ENCODE measurements around the gene ADCY7.

The ADCY7 gene

DNA sequence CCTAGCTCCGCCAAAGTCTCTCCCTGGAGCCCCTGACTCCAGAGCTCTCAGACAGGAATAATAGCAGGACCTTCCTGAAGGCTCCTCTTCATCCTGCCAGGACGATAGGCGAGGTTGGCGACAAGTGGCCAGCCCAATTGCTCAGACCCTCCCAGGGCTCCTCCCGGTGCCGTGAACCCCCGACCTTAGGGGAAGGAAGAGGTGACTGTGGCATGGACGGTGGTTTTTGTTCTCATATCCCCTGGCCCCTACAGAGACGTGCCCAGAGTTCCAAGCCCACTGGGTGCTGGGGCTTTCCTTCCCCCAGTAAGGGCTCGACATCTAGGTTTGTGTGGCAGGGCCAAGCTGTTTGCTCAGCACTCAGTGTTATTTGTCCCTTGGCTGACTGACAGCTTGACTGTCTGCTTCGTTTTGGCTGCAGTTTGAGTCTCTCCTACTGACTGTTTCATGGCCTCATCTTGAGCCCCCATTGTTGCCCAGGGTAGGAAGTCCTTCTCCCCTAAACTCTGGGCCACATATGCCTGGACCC lies 4.6 kb upstream of the ADCY7 start:
- H3K4me3 ChIP-seq (ENCODE audit: low read length): no peak overlapping the region
- TF ChIP-seq CTCF (IDR thresholded peaks at IDR 0.05; ENCODE audit: insufficient read depth, low read depth, low read length, missing control alignments): no peak

GRCh38 chr16:50263060-50263909 lies 3.1 kb upstream of the ADCY7 start:
- H3K4me3 ChIP-seq (ENCODE audit: low read length): no peak overlapping the region
- DNase-seq (ENCODE audit: low read depth): no peak
- no peak for TF ChIP-seq CTCF (IDR thresholded peaks at IDR 0.05; ENCODE audit: insufficient read depth, low read depth, low read length, missing control alignments)

More for the DNA sequence above, 4.6 kb upstream of the ADCY7 start:
- DNase-seq (ENCODE audit: low read depth): no peak

DNA sequence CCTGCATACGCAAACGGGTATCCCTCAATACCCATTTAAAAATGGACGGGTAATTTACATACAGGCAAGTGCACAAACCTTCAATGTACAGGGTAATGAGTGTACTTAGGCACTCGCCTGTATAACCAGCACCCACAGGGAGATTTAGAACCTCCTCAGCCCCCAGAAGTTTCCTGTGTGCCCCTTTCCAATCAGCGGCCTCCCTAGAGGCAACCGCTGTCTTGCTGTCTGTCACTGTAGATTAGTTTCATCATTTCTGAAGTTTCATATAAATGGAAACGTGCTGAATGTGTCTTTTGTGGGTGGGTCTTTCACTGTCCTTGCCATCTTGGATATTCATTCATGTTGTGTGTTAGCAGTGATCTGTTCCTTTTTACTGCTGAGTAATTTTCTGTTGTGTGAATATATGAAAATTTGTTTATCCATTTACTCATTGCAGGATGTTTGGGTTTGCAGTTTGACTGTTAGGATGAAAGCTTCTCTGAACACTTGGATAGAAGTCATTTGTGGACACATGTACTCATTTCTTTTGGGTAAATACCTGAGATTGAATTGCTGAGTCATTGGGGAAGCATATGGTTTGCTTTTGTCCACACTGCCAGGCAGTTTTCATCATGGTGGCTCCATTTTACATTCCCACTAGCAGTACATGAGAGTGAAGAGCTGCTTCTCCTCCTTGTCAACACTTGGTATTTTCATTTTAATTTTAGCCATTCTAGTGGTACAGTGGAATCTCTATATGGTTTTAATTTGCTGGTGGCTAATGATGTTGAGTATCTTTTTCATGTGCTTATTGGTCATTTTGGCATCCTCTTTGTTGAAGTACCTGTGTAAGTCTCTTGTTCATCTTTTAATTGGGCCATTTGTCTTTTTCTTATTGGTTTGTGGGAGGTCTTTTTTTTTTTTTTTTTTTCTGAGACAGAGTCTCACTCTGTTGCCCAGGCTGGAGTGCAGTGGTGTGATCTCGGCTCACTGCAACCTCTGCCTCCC lies 2.1 kb upstream of the ADCY7 start:
- no peak for TF ChIP-seq CTCF (IDR thresholded peaks at IDR 0.05; ENCODE audit: insufficient read depth, low read depth, low read length, missing control alignments)
- H3K4me3 ChIP-seq (ENCODE audit: low read length): no peak overlapping the region
- peak; percentile 45 for DNase-seq (ENCODE audit: low read depth)

DNA sequence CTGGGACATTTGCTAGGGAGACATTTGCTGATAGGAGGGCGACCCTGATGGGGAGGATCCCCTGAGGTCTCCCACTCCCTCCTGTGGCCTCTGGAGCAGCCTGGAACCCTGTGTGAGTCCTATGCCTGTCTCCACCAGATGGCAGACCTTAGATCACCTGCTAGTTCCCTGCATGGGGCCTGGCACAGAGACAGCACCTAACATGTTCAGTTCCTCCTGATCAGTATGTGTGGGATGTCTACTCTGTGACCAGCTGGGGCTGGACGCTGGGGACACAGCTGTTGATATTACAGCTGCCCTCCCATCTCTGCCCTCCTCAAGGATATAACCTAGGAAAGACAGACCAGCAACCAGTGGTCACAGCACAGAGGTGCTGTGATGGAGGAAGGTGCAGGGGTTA lies 1.1 kb upstream of the ADCY7 start:
- peak; percentile 38 for DNase-seq (ENCODE audit: low read depth)
- H3K4me3 ChIP-seq (ENCODE audit: low read length): no peak overlapping the region
- peak; percentile 47 for TF ChIP-seq CTCF (IDR thresholded peaks at IDR 0.05; ENCODE audit: insufficient read depth, low read depth, low read length, missing control alignments)

- no peak overlapping the region for H3K4me3 ChIP-seq (ENCODE audit: low read length)
- DNase-seq (ENCODE audit: low read depth): no peak
- TF ChIP-seq CTCF (IDR thresholded peaks at IDR 0.05; ENCODE audit: insufficient read depth, low read depth, low read length, missing control alignments): no peak
Observed at GRCh38 chr16:50265716-50266336, 525 bp upstream of the ADCY7 start.

- H3K4me3 ChIP-seq (ENCODE audit: low read length): no peak overlapping the region
- no peak for DNase-seq (ENCODE audit: low read depth)
- no peak for TF ChIP-seq CTCF (IDR thresholded peaks at IDR 0.05; ENCODE audit: insufficient read depth, low read depth, low read length, missing control alignments)
Observed at GRCh38 chr16:50267151-50267631, 840 bp downstream of the ADCY7 start.

Data from epithelial cell of esophagus (primary cell).